ENCODE results near the gene ADIG.
"Not testable (repeated sequence)": the region's sequence is repeated elsewhere in the genome, so short reads cannot be mapped to it uniquely, and the experiment has no call there.

The ADIG gene

DNA sequence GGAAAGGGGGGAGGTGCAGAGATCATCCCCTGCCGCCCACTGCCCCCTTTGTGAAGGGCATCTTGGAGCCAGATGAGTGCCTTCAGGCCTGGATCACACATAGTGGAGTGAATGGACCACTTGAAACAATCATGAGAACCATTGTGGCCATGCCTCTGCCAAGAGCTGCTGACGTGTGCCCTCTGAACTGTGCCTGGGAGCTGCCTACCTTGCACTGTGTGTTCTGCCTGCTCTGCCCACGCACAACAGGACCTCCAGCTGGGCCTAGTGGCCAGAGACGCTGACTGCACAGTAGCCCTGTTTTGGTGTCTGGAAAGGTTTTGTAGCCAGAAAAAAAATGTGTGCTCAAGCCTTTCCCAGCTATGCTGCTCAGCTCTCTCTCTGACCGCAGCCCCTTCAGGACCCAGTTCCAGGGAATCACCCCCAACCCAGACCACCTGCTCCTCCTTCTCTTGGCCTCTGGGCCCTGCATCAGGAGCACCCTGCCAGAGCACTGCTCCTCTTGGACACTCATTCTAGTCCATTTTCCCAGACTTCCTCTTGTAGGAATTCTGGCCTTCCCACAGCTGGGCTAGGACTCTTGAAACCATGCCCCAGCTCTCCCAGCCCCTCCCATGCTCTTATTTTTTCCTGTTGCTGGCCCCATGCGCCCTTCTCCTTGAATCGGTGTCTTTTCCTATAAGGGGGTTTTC is 1.6 kb upstream of the ADIG start:
- DNase-seq, result no peak

- DNase-seq, result no peak
Observed at GRCh38 chr20:38579921-38580320, 1.1 kb upstream of the ADIG start.

DNA sequence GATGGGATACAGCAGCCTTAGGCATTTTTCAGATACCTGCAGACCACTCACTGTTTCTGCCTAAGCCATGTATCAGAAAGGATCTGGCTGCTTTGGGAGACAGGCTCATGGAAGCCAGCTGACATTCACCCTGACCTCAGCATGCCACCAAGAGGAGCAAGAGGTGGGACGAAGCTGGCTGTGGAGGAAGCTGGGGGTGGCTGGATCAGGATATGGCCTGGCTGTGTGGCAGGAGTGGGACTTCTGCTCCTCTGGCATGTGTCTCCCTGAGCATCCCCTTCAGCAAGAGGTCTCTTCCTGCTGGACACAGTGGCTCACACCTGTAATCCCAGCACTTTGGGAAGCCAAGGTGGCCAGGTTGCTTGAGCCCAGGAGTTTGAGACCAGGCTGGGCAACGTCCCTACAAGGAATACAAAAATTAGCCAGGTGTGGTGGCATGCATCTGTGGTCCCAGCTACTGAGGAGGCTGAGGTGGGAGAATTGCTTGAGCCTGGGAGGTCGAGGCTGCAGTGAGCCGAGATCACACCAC is 897 bp downstream of the ADIG start:
- DNase-seq, result no peak

DNA sequence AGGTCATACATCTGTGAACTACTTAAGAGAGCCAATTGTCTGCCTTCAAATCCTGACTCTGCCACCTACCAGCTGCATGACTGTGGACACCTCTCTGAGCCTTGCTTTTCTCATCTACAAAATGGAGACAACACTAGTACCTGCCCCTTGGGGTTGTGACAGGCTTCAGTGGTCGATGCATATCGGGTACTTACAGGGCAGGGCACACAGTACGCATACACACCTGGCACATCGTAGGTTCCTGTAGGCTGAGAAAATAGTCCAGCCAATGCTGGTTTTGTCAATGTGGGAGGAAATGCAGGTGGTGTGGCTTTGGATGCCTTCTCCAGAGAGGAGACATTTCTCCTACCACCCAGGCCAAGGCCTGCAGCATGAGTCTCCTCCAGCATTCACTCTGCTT is 2.3 kb downstream of the ADIG start:
- DNase-seq, result no peak

GRCh38 chr20:38584099-38584763 is 3.2 kb downstream of the ADIG start:
- DNase-seq, result no peak

DNA sequence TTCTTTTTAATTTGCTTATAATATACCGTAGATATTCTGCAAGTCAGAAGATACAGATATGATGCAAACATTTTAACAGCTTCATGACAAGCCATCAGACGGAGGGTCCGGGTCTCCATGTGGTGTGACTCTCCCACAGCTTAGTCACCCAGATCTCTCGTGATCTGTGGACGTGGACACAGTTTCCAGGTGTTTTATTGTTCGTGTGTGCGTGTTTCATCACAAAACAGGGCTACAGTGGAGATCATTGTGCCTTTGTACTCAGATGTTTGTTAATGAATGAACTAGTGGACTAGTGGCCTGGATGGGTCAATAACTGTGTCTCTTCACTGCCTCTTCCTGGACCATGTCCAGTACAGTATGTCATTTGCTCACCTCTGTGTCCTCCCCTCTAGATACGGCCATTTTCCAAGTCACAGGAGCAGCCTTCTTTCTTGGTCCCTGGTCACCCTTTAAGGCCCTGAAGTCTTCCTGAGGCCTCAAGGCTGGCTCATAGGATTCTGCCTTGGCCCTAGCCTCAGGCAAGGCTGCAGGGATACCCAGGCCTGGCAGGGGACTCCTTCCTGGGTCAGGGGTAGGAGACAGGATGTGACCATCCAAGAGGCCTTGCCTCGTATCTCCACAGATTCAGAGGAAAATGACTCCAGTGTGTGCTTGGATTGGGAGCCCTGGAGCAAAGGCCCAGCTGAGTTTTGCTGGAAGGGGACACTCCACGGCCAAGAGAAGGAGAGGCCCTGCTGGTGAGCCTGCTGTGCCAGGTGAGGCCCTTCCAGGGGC is 4.6 kb downstream of the ADIG start:
- DNase-seq, result no peak

DNA sequence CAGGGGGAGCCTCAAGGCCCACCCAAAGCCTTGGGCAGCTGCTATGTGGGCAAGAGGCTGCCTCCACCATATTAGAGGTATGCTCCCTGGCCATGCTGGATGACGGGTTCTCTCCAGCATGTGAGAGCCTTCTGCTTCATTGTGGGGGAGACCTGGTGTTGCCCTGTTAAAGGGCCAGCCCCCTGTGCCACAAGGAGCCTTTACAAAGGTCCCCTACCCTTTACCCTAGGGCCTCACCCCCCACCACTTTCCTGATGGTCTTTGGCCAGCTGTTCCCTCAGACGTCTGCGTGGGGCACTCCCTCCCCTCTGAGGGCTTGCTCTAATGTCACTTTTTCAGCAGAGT is 5.2 kb downstream of the ADIG start:
- no peak for DNase-seq

- DNase-seq, result no peak
Observed at GRCh38 chr20:38588303-38588702, 7.3 kb downstream of the ADIG start.

GRCh38 chr20:38589351-38589750 is 8.4 kb downstream of the ADIG start:
- no peak for DNase-seq

DNA sequence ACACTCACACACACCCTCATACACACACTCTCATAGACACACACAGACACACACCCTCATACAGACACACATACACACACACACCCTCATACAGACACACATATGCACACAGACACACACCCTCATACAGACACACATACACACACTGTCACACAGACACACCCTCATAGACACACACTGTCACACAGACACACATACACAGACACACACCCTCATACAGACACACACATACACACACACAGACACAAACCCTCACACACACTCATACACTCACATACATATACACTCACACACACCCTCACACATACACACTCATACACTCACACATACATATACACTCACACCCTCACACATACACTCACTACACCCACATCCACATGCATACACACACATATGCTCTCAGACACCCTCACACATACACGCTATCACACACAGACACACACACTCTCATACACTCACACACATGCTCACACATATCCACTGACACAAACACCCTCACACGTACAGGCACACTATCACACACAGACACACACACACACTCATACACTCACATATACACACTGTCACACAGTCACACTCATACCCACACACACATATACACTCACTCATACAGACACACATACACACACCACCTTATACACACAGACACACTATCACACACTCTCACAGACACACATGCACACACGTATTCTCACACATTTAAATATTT is 9.1 kb downstream of the ADIG start:
- DNase-seq, result no peak

DNA sequence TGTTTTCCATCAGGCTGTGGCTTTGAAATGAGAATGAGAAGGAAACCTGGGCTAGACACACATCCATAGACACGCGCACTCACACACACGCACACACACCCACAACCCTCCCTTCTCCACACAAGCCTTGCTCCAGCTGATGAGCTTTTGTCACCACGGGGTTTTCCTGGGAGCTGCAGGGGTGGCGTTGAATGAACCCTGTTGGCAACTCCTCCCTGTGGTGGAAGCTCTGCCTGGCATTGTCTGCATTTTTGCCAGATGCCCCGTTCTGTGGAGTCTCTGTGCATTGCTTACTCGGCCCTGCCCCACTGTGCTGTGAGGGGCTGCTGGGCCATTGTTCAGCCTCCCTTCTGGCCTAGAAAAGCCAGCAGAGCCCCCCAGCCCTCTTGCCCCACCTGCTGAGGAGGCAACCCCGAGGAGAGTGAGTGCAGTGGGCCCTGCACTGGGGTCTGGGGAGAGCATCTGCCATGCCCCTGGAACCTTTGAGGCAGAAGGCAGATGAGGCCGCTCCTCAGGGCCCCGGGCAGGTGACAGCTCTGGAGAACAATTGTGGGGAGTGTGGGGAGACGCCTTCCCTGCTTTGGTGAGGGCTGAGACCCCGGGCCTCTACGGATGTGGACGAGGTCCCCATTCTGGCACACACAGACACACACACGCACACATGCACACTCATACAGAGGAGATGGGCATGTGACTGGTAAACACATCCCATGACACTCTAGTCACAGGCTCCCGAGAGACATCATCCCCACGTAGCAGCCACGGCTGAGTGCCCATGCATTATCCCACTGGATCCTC is 9.9 kb downstream of the ADIG start:
- DNase-seq, result no peak

- no peak for DNase-seq
Observed at GRCh38 chr20:38591474-38592410, 10.7 kb downstream of the ADIG start.

DNA sequence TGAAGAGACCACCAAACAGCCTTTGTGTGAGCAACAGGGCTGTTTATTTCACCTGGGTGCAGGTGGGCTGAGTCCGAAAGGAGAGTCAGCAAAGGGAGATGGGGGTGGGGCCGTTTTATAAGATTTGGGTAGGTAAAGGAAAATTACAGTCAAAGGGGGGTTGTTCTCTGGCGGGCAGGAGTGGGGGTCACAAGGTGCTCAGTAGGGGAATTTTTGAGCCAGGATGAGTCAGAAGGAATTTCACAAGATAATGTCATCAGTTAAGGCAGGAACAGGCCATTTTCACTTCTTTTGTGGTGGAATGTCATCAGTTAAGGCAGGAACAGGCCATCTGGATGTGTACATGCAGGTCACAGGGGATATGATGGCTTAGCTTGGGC is 11.4 kb downstream of the ADIG start:
- not testable (repeated sequence) for DNase-seq

DNA sequence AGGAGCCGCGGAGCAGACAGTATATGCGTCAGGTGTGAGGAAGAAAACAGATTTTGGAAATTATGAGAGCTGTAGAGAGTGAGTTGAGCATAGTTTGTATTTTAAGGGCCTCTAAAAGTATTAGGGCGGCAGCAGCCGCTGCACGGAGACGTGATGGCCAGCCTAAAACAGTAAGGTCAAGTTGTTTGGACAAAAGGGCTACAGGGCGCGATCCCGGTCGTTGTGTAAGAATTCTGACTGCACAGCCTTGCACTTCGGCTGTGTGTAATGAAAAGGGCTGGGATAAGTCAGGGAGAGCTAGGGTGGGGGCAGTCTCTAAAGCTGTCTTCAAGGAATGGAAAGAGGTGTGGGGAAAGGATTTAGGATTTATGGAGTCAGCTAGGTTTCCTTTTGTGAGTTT is 13.3 kb downstream of the ADIG start:
- not testable (repeated sequence) for DNase-seq

- DNase-seq, result not testable (repeated sequence)
Observed at GRCh38 chr20:38595886-38596285, 14.9 kb downstream of the ADIG start.

DNA sequence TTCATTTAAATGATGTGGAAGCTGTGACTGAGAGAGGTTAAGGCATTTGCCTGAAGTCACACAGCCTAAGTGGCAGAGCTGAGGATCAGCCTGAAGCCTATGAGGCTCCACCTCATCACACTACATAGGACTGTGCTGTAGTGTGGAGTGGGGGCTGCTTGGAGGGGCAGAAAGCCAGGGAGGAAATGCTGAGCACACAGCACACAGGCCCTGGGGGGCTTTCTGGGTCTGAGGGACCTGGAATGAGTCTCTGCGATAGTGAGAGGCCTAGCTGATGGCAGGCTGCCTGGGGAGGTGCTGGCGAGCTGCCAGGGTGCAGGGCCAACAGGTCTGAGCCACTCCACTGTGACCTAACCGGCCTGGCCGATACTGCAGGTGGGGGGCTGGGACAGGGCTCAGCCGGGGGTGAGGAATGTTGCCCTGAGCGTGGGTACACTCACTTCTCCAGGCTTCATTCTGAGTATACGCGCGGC is 18.4 kb downstream of the ADIG start:
- no peak for DNase-seq

- DNase-seq, result no peak
Observed at GRCh38 chr20:38600057-38600456, 19.1 kb downstream of the ADIG start.

- DNase-seq, result no peak
Observed at GRCh38 chr20:38601216-38602184, 20.5 kb downstream of the ADIG start, which contains the start of gene ARHGAP40. Gene ARHGAP40, plus strand, starts transcription at chr20:38601809.

DNA sequence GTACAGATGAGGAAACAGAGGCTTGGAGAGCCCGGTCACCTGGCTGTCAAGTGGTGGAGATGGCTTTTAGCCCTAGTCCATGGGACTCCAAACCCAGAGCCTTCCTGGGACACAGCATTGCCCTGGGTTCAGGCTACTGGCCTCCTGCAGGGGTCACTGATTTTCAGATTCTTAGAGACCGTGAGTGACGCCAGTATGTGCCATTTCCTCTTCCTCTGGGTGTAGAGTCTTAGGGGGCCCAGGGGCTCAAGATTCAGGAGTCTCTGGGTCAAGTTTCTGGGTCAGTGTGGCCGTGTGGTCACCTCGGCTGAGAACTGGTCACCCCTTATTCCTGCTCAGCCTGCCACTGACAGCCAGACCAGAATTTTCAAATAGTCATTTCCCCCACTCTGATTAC is 21.2 kb downstream of the ADIG start:
- no peak for DNase-seq

DNA sequence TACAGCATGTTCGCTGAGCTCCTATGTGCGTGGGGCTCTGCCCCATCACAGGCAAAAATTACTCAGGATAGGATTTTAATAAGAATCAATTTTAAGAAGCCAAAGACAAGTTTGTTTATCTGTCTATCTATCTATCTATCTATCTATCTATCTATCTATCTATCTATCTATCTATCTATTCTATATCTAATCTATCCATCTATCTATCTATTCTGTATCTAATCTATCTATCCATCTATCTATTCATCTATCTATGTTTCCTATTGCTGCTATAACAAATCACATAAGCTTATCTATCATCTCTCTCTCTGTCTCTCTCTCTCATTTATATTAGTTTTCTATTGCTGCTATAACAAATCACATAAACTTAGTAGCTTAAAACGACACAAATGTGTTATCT is 22.3 kb downstream of the ADIG start:
- DNase-seq, result no peak
